NCI-H2227 (cell line): ENCODE results near the gene AGBL1.
"Not testable (repeated sequence)": the region's sequence is repeated elsewhere in the genome, so short reads cannot be mapped to it uniquely, and the experiment has no call there.

ENCODE experiments used
- DNase-seq: peaks from one replicate; lab custom pipeline; 2025; ENCODE audit not compliant: unreplicated experiment; lab: John Stamatoyannopoulos, UW

Gene AGBL1

GRCh38 chr15:86392874-86393273, 313.2 kb downstream of the AGBL1 start:
- DNase-seq, result no peak

GRCh38 chr15:86394866-86395265, 315.2 kb downstream of the AGBL1 start:
- no peak for DNase-seq

- no peak for DNase-seq
Observed at GRCh38 chr15:86399041-86399954, 319.6 kb downstream of the AGBL1 start.

GRCh38 chr15:86403221-86403620, 323.6 kb downstream of the AGBL1 start:
- DNase-seq, result no peak

GRCh38 chr15:86403914-86404583, 324.4 kb downstream of the AGBL1 start:
- DNase-seq, result no peak

- no peak for DNase-seq
Observed at GRCh38 chr15:86408261-86408660, 328.6 kb downstream of the AGBL1 start.

GRCh38 chr15:86411916-86412315, 332.2 kb downstream of the AGBL1 start:
- DNase-seq, result no peak

GRCh38 chr15:86413191-86413590, 333.5 kb downstream of the AGBL1 start:
- DNase-seq, result no peak

- no peak for DNase-seq
Observed at GRCh38 chr15:86425746-86426145, 346.1 kb downstream of the AGBL1 start.

GRCh38 chr15:86432861-86433260, 353.2 kb downstream of the AGBL1 start:
- no peak for DNase-seq

- no peak for DNase-seq
Observed at GRCh38 chr15:86433983-86434382, 354.3 kb downstream of the AGBL1 start.

- DNase-seq, result no peak
Observed at GRCh38 chr15:86439614-86440013, 359.9 kb downstream of the AGBL1 start.

GRCh38 chr15:86444527-86444926, 364.9 kb downstream of the AGBL1 start:
- no peak for DNase-seq

GRCh38 chr15:86445579-86446252, 366.0 kb downstream of the AGBL1 start:
- DNase-seq, result no peak

- no peak for DNase-seq
Observed at GRCh38 chr15:86446253-86446640, 366.6 kb downstream of the AGBL1 start.

- DNase-seq, result not testable (repeated sequence)
Observed at GRCh38 chr15:86465470-86466039, 385.9 kb downstream of the AGBL1 start.

- DNase-seq, result no peak
Observed at GRCh38 chr15:86481720-86482119, 402.0 kb downstream of the AGBL1 start.

GRCh38 chr15:86483936-86484335, 404.3 kb downstream of the AGBL1 start:
- DNase-seq, result no peak

- DNase-seq, result no peak
Observed at GRCh38 chr15:86488046-86488445, 408.4 kb downstream of the AGBL1 start.

- no peak for DNase-seq
Observed at GRCh38 chr15:86489981-86490380, 410.3 kb downstream of the AGBL1 start.

- no peak for DNase-seq
Observed at GRCh38 chr15:86491118-86491517, 411.4 kb downstream of the AGBL1 start.
